GM10847 (cell line): ENCODE data around the gene HYAL2.

Experiments used
- POLR2A ChIP-seq: IDR thresholded peaks from 2 replicates; pipeline ENCODE4 v1.6.1; 2011; ENCODE audit not compliant: insufficient read length; ENCODE audit errors: extremely low read depth

Gene HYAL2

DNA sequence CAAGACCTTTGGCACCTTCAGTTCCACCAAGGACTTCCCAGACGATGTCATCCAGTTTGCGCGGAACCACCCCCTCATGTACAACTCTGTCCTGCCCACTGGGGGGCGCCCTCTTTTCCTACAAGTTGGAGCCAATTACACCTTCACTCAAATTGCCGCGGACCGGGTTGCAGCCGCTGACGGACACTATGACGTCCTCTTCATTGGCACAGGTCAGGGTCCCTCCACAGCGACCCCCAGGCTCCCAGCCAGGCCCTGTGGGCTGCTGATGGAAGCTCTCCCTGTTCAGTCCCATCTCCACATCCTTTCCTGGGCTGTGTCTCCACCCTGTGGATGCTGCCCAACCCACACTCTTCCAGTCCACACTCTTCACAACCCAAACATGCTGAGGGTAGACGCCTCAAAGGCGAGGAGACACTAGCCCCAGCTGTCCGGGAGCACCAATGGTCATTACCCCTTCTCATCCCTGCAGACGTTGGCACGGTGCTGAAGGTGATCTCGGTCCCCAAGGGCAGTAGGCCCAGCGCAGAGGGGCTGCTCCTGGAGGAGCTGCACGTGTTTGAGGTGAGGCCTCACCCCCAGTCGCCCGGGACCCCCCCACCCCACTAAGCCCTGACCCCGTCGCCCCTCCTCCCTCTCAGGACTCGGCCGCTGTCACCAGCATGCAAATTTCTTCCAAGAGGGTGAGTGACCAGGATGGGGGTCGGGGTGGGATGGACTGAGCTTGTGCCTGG, 48.0 kb downstream of the HYAL2 start:
- no peak for TF ChIP-seq POLR2A

DNA sequence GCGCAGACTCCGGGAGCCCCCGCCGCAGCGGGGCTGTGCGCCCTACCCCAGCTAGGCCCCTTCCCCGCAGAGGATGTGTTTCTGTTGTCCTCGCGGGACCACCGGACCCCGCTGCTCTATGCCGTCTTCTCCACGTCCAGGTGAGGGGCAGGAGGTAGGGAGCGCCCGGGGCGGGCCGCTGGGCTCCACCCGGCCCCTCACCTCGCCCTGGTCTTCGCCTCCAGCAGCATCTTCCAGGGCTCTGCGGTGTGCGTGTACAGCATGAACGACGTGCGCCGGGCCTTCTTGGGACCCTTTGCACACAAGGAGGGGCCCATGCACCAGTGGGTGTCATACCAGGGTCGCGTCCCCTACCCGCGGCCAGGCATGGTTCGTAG, 48.9 kb downstream of the HYAL2 start:
- TF ChIP-seq POLR2A, result no peak

DNA sequence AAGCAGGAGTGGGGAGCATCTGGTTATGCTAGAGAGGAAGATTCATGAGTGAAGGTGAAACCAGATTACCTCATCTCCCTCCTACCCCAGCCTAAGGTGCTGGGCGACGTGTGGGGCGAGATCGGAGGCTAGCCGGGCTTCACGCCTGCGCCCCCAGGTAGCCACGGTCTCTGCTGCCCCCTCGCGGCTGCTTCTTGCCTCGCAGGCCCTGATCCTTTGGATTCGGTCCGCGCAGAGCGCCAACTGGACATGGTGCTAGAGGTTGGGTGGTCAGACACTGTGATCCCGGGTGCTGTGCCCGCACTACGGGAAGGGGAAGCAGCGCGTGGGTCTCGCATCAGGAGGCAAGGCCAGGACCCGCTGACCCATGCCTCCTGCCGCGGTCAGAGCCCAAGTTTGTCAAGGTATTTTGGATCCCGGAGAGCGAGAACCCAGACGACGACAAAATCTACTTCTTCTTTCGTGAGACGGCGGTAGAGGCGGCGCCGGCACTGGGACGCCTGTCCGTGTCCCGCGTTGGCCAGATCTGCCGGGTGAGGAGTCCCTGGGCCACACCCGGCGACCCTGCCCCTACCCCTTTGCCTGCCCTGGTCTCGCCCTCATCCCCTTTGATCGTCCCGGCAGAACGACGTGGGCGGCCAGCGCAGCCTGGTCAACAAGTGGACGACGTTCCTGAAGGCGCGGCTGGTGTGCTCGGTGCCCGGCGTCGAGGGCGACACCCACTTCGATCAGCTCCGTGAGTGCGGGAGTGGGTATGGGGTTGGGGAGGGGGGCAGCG, 49.4 kb downstream of the HYAL2 start:
- no peak for TF ChIP-seq POLR2A

DNA sequence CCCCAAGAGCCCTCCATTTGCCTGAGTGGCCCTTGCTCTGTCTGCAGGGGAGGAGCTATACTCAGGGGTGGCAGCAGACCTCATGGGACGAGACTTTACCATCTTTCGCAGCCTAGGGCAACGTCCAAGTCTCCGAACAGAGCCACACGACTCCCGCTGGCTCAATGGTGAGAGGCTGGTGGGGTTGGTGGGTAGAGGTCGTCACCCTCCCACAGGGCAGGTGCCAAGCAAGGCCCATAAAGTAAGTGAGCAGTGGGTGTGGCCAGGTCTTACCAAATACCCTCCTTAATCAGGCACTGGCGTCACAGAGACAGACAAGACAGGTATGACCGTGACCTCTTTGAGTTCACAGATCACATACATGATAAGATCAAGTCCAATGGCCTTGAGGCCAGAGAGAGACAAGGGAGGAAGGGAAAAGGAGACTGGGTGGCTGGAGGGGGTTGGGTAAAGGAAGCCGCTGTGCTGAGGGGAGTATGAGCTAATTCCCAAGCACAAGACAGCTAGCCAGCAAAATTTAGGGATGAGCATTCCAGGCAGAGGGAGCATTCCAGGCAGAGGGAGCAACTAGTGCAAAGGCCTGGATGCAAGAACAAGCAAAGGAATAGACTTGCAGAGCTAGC, 51.1 kb downstream of the HYAL2 start:
- no peak for TF ChIP-seq POLR2A

DNA sequence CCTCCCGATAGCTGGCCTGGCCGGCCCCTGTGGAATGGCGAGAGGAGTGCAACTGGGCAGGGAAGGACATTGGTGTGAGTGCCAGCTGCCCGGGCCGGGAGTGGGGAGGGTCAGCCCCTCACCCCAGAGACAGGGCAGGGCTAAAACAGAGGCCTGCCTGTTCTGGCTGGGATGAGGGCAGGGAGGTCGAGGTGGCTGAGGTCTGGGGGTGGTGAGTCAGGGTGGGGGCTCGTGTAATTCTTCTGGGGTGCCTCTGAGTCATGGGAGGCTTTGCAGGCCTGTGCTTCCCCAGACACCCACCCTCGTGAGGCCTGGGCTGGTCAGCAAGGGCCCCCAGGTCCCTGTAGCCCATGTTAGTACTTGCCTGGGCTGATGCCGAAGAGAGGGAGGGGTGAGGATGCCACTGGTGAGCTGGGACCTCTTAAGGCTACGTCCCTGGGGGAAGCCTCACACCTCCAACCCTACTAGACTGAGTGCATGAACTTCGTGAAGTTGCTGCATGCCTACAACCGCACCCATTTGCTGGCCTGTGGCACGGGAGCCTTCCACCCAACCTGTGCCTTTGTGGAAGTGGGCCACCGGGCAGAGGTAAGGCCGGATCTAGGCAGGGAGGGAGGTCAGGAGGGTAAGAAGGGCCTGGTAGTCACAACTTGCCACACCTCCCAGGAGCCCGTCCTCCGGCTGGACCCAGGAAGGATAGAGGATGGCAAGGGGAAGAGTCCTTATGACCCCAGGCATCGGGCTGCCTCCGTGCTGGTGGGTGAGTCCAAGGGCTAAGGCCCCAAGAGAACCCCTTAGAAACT, 51.9 kb downstream of the HYAL2 start:
- no peak for TF ChIP-seq POLR2A

DNA sequence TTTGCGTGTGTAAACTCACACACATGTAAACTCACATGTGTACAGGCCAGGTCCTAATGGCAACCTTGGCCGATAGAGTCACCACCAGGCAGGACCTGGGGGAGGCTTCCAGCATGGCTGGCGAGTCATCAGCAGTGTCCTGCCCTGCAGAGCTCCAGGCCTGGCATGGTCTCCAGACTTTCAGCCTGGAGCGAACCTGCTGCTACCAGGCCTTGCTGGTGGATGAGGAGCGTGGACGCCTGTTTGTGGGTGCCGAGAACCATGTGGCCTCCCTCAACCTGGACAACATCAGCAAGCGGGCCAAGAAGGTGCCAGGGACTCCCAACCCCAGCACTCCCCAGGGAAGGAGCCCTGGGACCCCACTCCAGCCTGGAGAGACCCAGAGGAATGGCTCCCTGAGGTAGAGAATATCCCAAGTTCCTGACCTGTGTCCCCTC, 52.5 kb downstream of the HYAL2 start:
- TF ChIP-seq POLR2A, result no peak

DNA sequence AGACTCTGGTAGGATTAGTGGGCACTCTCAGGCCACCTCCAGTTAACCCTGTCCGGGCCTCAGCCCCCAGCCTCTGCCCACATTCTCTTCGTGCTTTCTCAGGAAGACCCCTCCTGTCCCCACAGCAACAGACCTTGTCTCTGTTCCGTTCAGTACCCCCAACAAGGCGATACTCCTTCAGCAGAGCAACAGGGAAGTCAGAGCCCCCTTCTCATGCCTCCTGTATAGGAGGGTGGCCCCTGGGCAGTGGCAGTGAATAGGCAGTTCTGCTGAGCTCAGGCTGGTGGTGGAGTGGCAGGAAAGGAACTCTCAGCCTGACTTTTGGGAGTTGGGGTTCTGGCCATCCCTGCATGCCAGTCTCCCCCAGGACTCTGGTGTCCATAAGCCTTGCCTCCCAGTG, 53.1 kb downstream of the HYAL2 start:
- TF ChIP-seq POLR2A, result no peak

DNA sequence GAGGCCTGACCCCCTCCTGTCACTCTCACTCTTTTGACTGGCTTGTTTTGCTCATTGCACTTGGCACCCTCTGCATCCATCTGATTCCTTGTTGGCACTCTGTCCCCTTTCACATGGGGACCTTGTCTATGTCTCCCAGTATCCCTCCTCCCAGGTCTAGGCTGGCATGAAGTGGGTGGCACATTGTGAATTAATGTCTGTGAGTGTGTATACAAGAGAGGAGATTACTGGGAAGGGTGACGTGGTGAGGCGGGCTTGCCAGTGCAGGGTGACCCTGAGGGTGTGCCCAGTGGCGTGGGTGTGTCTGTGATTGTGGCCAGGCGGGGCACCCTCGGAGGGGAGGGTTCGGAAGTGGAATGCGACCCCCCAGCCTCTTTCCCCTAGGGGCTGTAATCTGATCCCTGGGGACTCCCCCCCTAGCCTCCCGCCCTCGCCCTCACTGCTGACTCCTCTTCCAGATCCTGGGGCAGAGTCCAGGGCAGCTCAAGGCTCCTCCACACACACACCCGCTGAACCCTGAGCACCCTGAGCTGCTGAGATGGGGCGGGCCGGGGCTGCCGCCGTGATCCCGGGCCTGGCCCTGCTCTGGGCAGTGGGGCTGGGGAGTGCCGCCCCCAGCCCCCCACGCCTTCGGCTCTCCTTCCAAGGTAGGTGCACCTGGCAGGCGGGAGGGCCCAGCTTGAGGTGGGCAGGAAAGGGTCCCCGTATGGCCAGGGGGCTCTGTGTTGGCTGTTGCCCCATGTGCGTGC, 53.7 kb downstream of the HYAL2 start, which contains the start of gene SEMA3B:
TSS of gene SEMA3B (plus strand) at position 445 of the 749 bp plus-strand sequence. CDS start at position 539, 94 bp downstream.
- no peak for TF ChIP-seq POLR2A

DNA sequence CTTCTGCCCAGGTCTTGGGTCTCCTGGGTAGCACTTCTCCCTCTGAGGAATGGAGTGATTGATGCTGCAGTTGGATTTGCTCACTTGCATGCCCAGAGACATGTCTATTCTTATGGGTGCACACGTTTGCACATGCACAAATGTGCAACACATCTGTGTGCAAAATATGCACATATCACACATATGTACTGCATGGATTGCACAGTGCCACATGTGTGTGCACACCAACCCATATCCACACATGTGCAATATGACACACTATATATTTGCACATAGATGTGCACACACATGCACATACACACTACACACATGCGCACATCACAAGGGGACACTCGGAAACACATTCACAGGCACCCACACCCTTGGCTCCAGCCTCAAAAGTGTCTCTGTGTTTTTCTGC, 54.3 kb downstream of the HYAL2 start:
- no peak for TF ChIP-seq POLR2A
